ENCODE results near the gene CDK9.

DNA sequence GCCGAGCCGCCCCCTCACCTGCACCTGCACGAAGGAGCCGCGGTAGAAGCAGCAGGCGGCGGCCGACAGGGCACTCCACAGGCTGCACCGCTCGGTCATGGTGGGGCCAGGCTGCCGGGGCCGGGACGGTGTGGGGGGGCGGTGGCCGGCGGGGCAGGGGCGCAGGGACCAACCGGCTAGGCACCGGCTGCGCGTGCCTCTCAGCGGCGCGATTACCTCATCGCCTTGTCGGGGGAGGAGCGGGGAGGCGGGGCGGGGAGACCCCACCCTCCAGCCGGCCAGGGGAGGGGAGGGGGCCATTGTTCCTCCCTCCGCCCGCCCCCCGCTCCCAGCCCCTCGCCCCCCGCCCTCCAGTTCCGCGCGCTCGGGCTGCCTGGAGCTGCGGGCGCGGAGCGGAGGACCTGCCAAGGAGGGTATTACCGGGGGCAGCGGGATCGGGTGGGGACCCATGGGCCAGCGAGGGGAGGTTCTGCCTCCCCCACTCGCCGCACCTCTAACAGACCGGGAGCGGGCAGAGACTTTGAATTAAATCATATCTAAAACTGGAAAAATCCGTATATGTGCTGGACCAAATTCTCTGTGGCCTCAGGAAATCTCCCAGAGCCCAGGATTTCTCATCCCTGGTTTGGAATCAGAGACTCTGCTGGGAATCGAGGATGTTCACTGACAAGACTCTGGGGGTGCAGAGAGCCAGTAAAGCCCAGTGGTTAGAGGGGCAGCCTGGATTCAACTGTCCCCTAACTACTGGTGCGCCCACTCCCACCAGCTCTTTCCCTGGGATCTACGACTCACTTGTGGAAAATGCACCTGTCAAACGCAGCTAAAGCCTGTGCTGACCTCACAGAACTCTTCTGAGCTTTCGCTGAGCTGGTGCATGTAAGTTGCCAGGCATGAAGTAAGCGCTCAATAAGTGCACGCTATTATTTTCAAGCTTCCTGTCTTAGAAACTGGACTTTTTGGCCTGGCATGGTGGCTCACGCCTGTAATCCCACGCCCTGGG, 30.5 kb upstream of the CDK9 start:
- no peak for TF ChIP-seq EZH2phosphoT487 (IDR thresholded peaks at IDR 0.05; ENCODE audit: low read depth)
- TF ChIP-seq, protein P1, sequence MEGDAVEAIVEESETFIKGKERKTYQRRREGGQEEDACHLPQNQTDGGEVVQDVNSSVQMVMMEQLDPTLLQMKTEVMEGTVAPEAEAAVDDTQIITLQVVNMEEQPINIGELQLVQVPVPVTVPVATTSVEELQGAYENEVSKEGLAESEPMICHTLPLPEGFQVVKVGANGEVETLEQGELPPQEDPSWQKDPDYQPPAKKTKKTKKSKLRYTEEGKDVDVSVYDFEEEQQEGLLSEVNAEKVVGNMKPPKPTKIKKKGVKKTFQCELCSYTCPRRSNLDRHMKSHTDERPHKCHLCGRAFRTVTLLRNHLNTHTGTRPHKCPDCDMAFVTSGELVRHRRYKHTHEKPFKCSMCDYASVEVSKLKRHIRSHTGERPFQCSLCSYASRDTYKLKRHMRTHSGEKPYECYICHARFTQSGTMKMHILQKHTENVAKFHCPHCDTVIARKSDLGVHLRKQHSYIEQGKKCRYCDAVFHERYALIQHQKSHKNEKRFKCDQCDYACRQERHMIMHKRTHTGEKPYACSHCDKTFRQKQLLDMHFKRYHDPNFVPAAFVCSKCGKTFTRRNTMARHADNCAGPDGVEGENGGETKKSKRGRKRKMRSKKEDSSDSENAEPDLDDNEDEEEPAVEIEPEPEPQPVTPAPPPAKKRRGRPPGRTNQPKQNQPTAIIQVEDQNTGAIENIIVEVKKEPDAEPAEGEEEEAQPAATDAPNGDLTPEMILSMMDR (IDR thresholded peaks at IDR 0.05; ENCODE audit: low read depth, low read length): no peak
